Right lobe of liver (tissue), 4 donors: ENCODE measurements around the gene CHRNG.

ENCODE experiments used
- POLR2A ChIP-seq: fragments of 450-650 bp; IDR thresholded peaks from one replicate; pipeline ENCODE4 v1.6.1; 2017; ENCODE audit warnings: antibody characterized with exemption, mild to moderate bottlenecking
- TF ChIP-seq, protein P1 (sequence below), 4 donors: fragments of 200-600 bp in 3 of 4; fragments of 450-650 bp in 1 of 4; IDR thresholded peaks; one replicate each; pipeline versions ENCODE4 v1.5.1 to v1.8.0; 2016 to 2022; ENCODE audit warnings: antibody characterized with exemption in 4 of 4, mild to moderate bottlenecking in 2 of 4
- donor health status: DM: no; HTN: no; CAD: no.
- donor health status: DM: no; HTN: no; CAD: no.
- donor health status: DM: no; HTN: yes; CAD: no.

- TF ChIP-seq, protein P1, sequence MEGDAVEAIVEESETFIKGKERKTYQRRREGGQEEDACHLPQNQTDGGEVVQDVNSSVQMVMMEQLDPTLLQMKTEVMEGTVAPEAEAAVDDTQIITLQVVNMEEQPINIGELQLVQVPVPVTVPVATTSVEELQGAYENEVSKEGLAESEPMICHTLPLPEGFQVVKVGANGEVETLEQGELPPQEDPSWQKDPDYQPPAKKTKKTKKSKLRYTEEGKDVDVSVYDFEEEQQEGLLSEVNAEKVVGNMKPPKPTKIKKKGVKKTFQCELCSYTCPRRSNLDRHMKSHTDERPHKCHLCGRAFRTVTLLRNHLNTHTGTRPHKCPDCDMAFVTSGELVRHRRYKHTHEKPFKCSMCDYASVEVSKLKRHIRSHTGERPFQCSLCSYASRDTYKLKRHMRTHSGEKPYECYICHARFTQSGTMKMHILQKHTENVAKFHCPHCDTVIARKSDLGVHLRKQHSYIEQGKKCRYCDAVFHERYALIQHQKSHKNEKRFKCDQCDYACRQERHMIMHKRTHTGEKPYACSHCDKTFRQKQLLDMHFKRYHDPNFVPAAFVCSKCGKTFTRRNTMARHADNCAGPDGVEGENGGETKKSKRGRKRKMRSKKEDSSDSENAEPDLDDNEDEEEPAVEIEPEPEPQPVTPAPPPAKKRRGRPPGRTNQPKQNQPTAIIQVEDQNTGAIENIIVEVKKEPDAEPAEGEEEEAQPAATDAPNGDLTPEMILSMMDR (IDR thresholded peaks at IDR 0.05): no peak
- no peak for TF ChIP-seq POLR2A
Measured at GRCh38 chr2:232537499-232537898, 2.0 kb upstream of the CHRNG start.
